ENCODE results near the gene ERC2.

The ERC2 gene

DNA sequence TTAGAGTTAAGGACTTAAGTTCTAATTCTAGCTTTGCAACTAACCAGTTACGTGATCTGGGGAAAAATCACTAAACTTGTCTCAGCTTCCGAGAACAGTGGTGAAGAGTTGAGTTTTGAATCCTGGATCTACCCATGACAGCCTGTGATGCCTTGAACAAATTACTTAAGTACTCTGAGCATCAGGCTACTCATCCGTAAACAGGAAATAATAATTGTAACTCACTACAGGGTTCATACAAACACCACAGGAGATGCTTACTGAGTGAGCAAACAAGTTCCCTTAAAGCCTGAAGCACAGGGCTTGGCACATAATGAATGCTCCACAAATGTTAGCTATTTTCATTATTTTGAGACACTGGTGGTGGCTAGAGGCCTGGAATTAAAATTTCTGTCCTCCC, 158.8 kb downstream of the ERC2 start:
- TF ChIP-seq CEBPB (IDR thresholded peaks at IDR 0.05) (no peak), EGR1 (IDR thresholded peaks at IDR 0.05) (no peak), CREB1 (IDR thresholded peaks at IDR 0.05; ENCODE audit: low read depth) (no peak), TEAD4 (IDR thresholded peaks at IDR 0.05) (no peak), TAF1 (IDR thresholded peaks at IDR 0.05; ENCODE audit: low read depth) (no peak), ZBTB7A (IDR thresholded peaks at IDR 0.05; ENCODE audit: low read depth) (no peak), TCF12 (IDR thresholded peaks at IDR 0.05; ENCODE audit: low read depth) (no peak), EP300 (IDR thresholded peaks at IDR 0.05; ENCODE audit: borderline replicate concordance) (no peak), YY1 (IDR thresholded peaks at IDR 0.05; ENCODE audit: low read depth) (no peak), NFIC (IDR thresholded peaks at IDR 0.05) (no peak), FOXM1 (IDR thresholded peaks at IDR 0.05; ENCODE audit: borderline replicate concordance, low read depth) (no peak), RAD21 (IDR thresholded peaks at IDR 0.05; ENCODE audit: low read depth) (no peak)
- TF ChIP-seq, protein P1, sequence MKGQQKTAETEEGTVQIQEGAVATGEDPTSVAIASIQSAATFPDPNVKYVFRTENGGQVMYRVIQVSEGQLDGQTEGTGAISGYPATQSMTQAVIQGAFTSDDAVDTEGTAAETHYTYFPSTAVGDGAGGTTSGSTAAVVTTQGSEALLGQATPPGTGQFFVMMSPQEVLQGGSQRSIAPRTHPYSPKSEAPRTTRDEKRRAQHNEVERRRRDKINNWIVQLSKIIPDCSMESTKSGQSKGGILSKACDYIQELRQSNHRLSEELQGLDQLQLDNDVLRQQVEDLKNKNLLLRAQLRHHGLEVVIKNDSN (IDR thresholded peaks at IDR 0.05), result no peak
- TF ChIP-seq, protein P2, sequence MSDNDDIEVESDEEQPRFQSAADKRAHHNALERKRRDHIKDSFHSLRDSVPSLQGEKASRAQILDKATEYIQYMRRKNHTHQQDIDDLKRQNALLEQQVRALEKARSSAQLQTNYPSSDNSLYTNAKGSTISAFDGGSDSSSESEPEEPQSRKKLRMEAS (IDR thresholded peaks at IDR 0.05), result no peak
- TF ChIP-seq, protein P3, sequence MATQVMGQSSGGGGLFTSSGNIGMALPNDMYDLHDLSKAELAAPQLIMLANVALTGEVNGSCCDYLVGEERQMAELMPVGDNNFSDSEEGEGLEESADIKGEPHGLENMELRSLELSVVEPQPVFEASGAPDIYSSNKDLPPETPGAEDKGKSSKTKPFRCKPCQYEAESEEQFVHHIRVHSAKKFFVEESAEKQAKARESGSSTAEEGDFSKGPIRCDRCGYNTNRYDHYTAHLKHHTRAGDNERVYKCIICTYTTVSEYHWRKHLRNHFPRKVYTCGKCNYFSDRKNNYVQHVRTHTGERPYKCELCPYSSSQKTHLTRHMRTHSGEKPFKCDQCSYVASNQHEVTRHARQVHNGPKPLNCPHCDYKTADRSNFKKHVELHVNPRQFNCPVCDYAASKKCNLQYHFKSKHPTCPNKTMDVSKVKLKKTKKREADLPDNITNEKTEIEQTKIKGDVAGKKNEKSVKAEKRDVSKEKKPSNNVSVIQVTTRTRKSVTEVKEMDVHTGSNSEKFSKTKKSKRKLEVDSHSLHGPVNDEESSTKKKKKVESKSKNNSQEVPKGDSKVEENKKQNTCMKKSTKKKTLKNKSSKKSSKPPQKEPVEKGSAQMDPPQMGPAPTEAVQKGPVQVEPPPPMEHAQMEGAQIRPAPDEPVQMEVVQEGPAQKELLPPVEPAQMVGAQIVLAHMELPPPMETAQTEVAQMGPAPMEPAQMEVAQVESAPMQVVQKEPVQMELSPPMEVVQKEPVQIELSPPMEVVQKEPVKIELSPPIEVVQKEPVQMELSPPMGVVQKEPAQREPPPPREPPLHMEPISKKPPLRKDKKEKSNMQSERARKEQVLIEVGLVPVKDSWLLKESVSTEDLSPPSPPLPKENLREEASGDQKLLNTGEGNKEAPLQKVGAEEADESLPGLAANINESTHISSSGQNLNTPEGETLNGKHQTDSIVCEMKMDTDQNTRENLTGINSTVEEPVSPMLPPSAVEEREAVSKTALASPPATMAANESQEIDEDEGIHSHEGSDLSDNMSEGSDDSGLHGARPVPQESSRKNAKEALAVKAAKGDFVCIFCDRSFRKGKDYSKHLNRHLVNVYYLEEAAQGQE (IDR thresholded peaks at IDR 0.05; ENCODE audit: low read depth), result no peak

DNA sequence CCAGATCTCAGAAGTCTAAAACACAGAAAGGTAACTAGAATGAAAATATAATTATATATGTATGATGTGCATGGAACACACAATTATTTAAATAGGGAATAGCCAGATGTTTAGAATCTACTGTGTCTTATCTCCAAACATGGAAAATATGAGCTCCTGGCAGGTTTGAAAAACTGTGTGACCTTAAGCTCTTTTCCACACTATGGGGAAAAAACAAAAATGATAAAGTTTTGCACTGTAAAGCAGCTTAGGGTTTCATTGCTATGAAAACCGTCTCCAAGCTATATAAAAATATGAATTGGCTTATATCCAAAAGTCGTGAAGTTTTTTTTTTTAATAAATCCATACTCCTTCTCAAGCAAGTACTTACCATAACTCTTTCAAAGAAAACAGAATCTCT, 159.8 kb downstream of the ERC2 start:
- no peak for TF ChIP-seq CREB1 (IDR thresholded peaks at IDR 0.05; ENCODE audit: low read depth)
- TF ChIP-seq TCF12 (IDR thresholded peaks at IDR 0.05; ENCODE audit: low read depth), result no peak
- TF ChIP-seq TAF1 (IDR thresholded peaks at IDR 0.05; ENCODE audit: low read depth), result no peak
- no peak for TF ChIP-seq EP300 (IDR thresholded peaks at IDR 0.05; ENCODE audit: borderline replicate concordance)
- TF ChIP-seq NFIC (IDR thresholded peaks at IDR 0.05), result no peak
- TF ChIP-seq, protein P1 (IDR thresholded peaks at IDR 0.05), result no peak
- TF ChIP-seq ZBTB7A (IDR thresholded peaks at IDR 0.05; ENCODE audit: low read depth), result no peak
- TF ChIP-seq, protein P2 (IDR thresholded peaks at IDR 0.05), result no peak

DNA sequence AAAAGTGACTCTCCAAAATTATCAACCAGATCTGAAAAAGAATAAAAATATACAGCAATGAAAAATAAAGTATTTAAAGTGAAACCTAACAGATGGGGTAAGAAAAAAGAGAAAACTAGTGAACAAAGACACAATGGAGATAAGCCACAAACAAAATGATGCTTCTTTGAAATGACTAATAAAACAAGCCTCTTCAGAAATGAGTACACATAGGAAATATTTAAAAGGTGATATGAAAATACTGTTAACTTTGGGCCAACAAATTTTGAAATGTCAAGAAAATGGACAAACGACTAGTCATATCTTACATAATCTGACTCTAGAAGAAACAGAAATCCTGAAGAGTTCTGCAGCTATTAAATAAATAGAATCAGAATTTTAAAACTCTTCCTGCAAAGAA, 164.2 kb downstream of the ERC2 start:
- TF ChIP-seq CEBPB (IDR thresholded peaks at IDR 0.05) (no peak), YY1 (IDR thresholded peaks at IDR 0.05; ENCODE audit: low read depth) (no peak), TCF12 (IDR thresholded peaks at IDR 0.05; ENCODE audit: low read depth) (no peak), TEAD4 (IDR thresholded peaks at IDR 0.05) (no peak), EGR1 (IDR thresholded peaks at IDR 0.05) (no peak)
- TF ChIP-seq, protein P1 (IDR thresholded peaks at IDR 0.05), result no peak

DNA sequence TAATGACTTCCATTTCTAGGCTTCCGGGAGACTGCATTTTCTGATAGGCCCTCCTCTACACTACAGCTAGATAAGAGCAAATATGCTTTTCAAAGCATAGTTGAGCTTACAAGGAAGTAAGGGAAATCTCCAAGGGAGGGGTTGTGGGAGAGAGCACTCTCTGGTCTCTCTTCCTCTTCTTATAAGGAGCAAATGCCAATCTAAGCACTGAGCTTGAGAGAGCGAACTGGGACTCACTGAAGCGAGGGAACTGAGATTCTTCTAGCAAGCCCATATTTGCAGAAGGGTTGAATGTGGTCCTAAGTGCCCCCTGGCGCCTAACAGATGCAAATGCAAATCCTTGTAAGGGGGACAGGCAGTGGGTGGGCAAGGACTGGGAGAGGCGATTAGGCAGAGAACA, 164.8 kb downstream of the ERC2 start:
- TF ChIP-seq FOXM1 (IDR thresholded peaks at IDR 0.05; ENCODE audit: borderline replicate concordance, low read depth) (no peak), RAD21 (IDR thresholded peaks at IDR 0.05; ENCODE audit: low read depth) (peak; percentile 44; the same call in 1 of the 2 replicates), ZBTB7A (IDR thresholded peaks at IDR 0.05; ENCODE audit: low read depth) (no peak)

DNA sequence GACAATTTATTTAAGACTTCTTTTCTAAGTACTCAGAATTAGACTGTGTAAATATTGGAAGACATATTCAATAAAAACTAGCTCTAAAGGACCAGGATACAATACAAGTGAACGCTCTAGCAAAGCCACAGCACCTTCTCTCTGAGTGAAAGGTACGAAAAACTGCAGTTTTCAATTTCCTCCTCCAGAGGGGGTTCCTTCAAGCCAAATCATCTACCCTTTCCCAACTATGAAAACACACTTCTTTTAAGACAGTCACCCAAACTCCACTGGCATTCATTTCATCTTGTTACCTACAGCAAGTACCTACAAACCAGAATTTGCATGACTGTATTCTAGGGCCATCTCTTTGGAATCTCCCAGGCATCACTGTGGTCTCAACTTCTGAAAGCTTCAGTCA, 165.8 kb downstream of the ERC2 start:
- TF ChIP-seq TEAD4 (IDR thresholded peaks at IDR 0.05) (no peak), TCF12 (IDR thresholded peaks at IDR 0.05; ENCODE audit: low read depth) (no peak)

DNA sequence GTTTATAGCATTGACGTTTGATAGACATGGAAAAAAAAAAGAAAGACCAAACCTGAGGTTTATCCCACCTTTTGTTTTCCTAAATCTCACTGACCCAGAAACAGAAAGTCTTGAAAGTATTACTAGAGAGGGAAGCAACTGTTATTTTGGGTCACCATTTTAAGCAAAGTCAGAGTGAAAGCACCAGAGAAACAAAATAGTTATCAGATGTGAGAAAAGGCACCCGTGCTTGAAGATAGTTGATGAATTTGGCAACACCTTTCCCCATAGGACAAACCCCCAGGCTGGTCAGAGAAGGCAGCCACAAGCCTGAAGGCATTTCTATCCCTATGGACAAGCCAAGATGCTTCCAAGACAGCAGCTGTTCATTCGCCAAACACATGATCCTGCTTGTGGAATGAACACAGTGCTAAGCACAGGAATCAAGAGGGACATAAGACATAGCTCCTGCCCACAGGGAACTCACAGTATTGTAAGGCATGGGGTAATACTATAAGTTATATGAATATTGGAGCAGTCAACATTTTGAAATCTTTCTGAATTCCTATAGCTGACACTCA, 170.9 kb downstream of the ERC2 start:
- no peak for TF ChIP-seq TCF12 (IDR thresholded peaks at IDR 0.05; ENCODE audit: low read depth)
- no peak for TF ChIP-seq NFIC (IDR thresholded peaks at IDR 0.05)
- TF ChIP-seq, protein P2 (IDR thresholded peaks at IDR 0.05), result no peak
- no peak for TF ChIP-seq ZBTB7A (IDR thresholded peaks at IDR 0.05; ENCODE audit: low read depth)
- no peak for TF ChIP-seq EGR1 (IDR thresholded peaks at IDR 0.05)
- TF ChIP-seq YY1 (IDR thresholded peaks at IDR 0.05; ENCODE audit: low read depth), result no peak
- no peak for TF ChIP-seq EP300 (IDR thresholded peaks at IDR 0.05; ENCODE audit: borderline replicate concordance)
- no peak for TF ChIP-seq TAF1 (IDR thresholded peaks at IDR 0.05; ENCODE audit: low read depth)
- no peak for TF ChIP-seq RAD21 (IDR thresholded peaks at IDR 0.05; ENCODE audit: low read depth)
- no peak for TF ChIP-seq CEBPB (IDR thresholded peaks at IDR 0.05)

DNA sequence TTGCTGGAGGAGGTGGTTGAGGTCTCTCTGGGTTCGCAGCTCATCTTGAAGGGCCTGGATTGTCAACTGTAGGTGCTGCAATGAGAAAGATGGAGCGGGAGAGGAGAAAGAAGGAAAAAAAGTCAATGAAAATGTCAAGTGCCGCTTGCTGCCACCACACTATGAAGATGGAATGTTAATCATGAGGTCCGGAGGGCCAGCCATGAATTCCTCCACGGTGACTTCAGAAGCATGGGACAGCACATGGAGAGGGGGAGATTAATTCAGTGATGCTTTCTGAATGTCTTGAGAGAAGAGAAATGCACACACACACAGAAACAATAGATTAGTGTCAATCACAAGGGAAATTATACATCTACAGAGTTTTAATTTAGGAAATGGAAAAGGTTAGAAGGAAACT, 171.9 kb downstream of the ERC2 start:
- TF ChIP-seq, protein P2 (IDR thresholded peaks at IDR 0.05), result no peak
- TF ChIP-seq RAD21 (IDR thresholded peaks at IDR 0.05; ENCODE audit: low read depth) (no peak), TEAD4 (IDR thresholded peaks at IDR 0.05) (no peak), TCF12 (IDR thresholded peaks at IDR 0.05; ENCODE audit: low read depth) (no peak), TAF1 (IDR thresholded peaks at IDR 0.05; ENCODE audit: low read depth) (no peak), EP300 (IDR thresholded peaks at IDR 0.05; ENCODE audit: borderline replicate concordance) (no peak), ZBTB7A (IDR thresholded peaks at IDR 0.05; ENCODE audit: low read depth) (no peak), FOXM1 (IDR thresholded peaks at IDR 0.05; ENCODE audit: borderline replicate concordance, low read depth) (no peak), NFIC (IDR thresholded peaks at IDR 0.05) (no peak), CREB1 (IDR thresholded peaks at IDR 0.05; ENCODE audit: low read depth) (no peak), EGR1 (IDR thresholded peaks at IDR 0.05) (no peak), CEBPB (IDR thresholded peaks at IDR 0.05) (no peak), YY1 (IDR thresholded peaks at IDR 0.05; ENCODE audit: low read depth) (no peak)
- TF ChIP-seq, protein P3 (IDR thresholded peaks at IDR 0.05; ENCODE audit: low read depth), result no peak
- TF ChIP-seq, protein P1 (IDR thresholded peaks at IDR 0.05), result no peak

All from Ishikawa (cell line).